Neural cell (in vitro differentiated cells): ENCODE measurements around the gene NUDT9. TPM values are rescaled to one million over a fixed set of nuclear protein-coding genes. Genes with fewer than 3 reads are reported as not detected.

ENCODE experiments used
- H2AFZ ChIP-seq: fragments of 200-600, 300-800 bp; sonication (generic), shearing (Covaris generic); 2 replicates; pipeline ENCODE4 v1.6.0; 2014; ENCODE audit warnings: low read depth, mild to moderate bottlenecking, antibody characterized with exemption, low read length, moderate library complexity
- H3F3A ChIP-seq: fragments of 200-600 bp; shearing (Covaris generic); 2 replicates; pipeline ENCODE4 v1.6.1; 2016; ENCODE audit warnings: mild to moderate bottlenecking, moderate library complexity, mixed read lengths, antibody characterized with exemption, low read length; ENCODE audit not compliant: insufficient read depth, poor library complexity, severe bottlenecking
- H3K27ac ChIP-seq: fragments of 200-600, 300-800 bp; sonication (generic), shearing (Covaris generic); 2 replicates; pipeline ENCODE4 v1.5.1; 2014; ENCODE audit warnings: mild to moderate bottlenecking, low read length, moderate library complexity
- H3K27me3 ChIP-seq: fragments of 300-800, 200-600 bp; sonication (generic), shearing (Covaris generic); 2 replicates; pipeline ENCODE4 v1.6.0; 2014; ENCODE audit warnings: mild to moderate bottlenecking, low read depth, low read length, moderate library complexity; ENCODE audit not compliant: insufficient read depth
- H3K36me3 ChIP-seq: fragments of 300-800, 200-600 bp; sonication (generic), shearing (Covaris generic); 2 replicates; pipeline ENCODE4 v1.5.1; 2014; ENCODE audit warnings: mild to moderate bottlenecking, antibody characterized with exemption, low read length, moderate library complexity; ENCODE audit not compliant: insufficient read depth
- H3K4me2 ChIP-seq: fragments of 300-800, 200-600 bp; sonication (generic), shearing (Covaris generic); 2 replicates; pipeline ENCODE4 v1.6.0; 2014; ENCODE audit warnings: mild to moderate bottlenecking, low read length
- H3K4me3 ChIP-seq: fragments of 300-800, 200-600 bp; sonication (generic), shearing (Covaris generic); 2 replicates; pipeline ENCODE4 v1.5.1; 2014; ENCODE audit warnings: mild to moderate bottlenecking, low read length, moderate library complexity
- H3K79me2 ChIP-seq: fragments of 200-600 bp; shearing (Covaris generic); replicated peaks from 2 replicates; pipeline ENCODE4 v1.6.0; 2014; ENCODE audit warnings: mild to moderate bottlenecking, low read length, moderate library complexity; ENCODE audit not compliant: insufficient read depth
- H3K9ac ChIP-seq: fragments of 300-800, 200-600 bp; sonication (generic), shearing (Covaris generic); 2 replicates; pipeline ENCODE4 v1.6.1; 2016; ENCODE audit warnings: mild to moderate bottlenecking, low read length, mixed read lengths
- H3K9me2 ChIP-seq: fragments of 200-600 bp; shearing (Covaris generic); 2 replicates; pipeline ENCODE4 v1.6.1; 2016; ENCODE audit warnings: mild to moderate bottlenecking, low read length, mixed read lengths; ENCODE audit not compliant: insufficient read depth
- H3K9me3 ChIP-seq: fragments of 200-600, 300-800 bp; sonication (generic), shearing (Covaris generic); 2 replicates; pipeline ENCODE4 v1.6.1; 2016; ENCODE audit warnings: mild to moderate bottlenecking, mixed run types, low read length, moderate library complexity, mixed read lengths
- H4K20me1 ChIP-seq: fragments of 200-600 bp; shearing (Covaris generic); 2 replicates; pipeline ENCODE4 v1.6.1; 2016; ENCODE audit warnings: mild to moderate bottlenecking, mixed run types; ENCODE audit not compliant: insufficient read depth
- CTCF ChIP-seq: fragments of 450-650 bp; IDR thresholded peaks from 2 replicates; pipeline ENCODE4 v1.5.1; 2014; ENCODE audit warnings: antibody characterized with exemption, mild to moderate bottlenecking, moderate library complexity; ENCODE audit not compliant: poor library complexity, severe bottlenecking
- EP300 ChIP-seq: fragments of 450-650 bp; conservative IDR thresholded peaks from 2 replicates; pipeline ENCODE4 v1.6.1; 2014; ENCODE audit warnings: antibody characterized with exemption, mild to moderate bottlenecking, moderate library complexity; ENCODE audit not compliant: poor library complexity, severe bottlenecking
- EZH2 ChIP-seq: fragments of 200-600, 300-800 bp; shearing (Covaris generic), sonication (generic); IDR thresholded peaks from 2 replicates; pipeline ENCODE4 v1.6.1; 2014; ENCODE audit warnings: antibody characterized with exemption, low read length, borderline replicate concordance, mild to moderate bottlenecking; ENCODE audit not compliant: insufficient read depth, poor library complexity, severe bottlenecking
- MXI1 ChIP-seq: fragments of 450-650 bp; conservative IDR thresholded peaks from 2 replicates; pipeline ENCODE4 v1.6.1; 2014; ENCODE audit warnings: antibody characterized with exemption, mild to moderate bottlenecking; ENCODE audit not compliant: poor library complexity, severe bottlenecking
- POLR2AphosphoS5 ChIP-seq: IDR thresholded peaks from 2 replicates; pipeline ENCODE4 v1.6.1; 2012
- RAD21 ChIP-seq: fragments of 450-650 bp; conservative IDR thresholded peaks from 2 replicates; pipeline ENCODE4 v1.6.1; 2014; ENCODE audit warnings: antibody characterized with exemption, mild to moderate bottlenecking, moderate library complexity
- REST ChIP-seq: IDR thresholded peaks from 2 replicates; pipeline ENCODE4 v1.6.1; 2012; ENCODE audit warnings: borderline replicate concordance
- SMC3 ChIP-seq: fragments of 450-650 bp; conservative IDR thresholded peaks from 2 replicates; pipeline ENCODE4 v1.6.1; 2014; ENCODE audit warnings: antibody characterized with exemption, mild to moderate bottlenecking, moderate library complexity; ENCODE audit not compliant: poor library complexity
- TAF1 ChIP-seq: IDR thresholded peaks from 2 replicates; pipeline ENCODE4 v1.6.1; 2012; ENCODE audit warnings: low read depth
- polyA minus RNA-seq: library from RNA; depleted of rRNA, polyadenylated mRNA; stranded (reverse); fragments of >200 nt; gene quantifications from 2 replicates; pipeline ENCODE4 v1.2.3, GENCODE V29; 2014
- polyA plus RNA-seq: library from polyadenylated mRNA; depleted of rRNA; stranded (reverse); fragments of >200 nt; gene quantifications from 2 replicates; pipeline ENCODE4 v1.2.3, GENCODE V29; 2014

Gene NUDT9
- 22.4 and 25.5 TPM in 2 replicates for polyA plus RNA-seq
- 18.1 and 20.0 TPM in 2 replicates for polyA minus RNA-seq

- no peaks in the 10 kb centered on the region for H3K9me3 ChIP-seq
- peak within 1 kb of the TSS; percentile 72 for H3K4me2 ChIP-seq
- no peaks in the 10 kb centered on the region for H3K36me3 ChIP-seq
- peak within 1 kb of the TSS; percentile 77 for H3K9ac ChIP-seq
- H3K27me3 ChIP-seq: no peaks in the 10 kb centered on the region
- TF ChIP-seq RAD21: peak; percentile 24
- peak; percentile 91 for TF ChIP-seq TAF1
- TF ChIP-seq CTCF: no peak
- peak; percentile 70 for TF ChIP-seq MXI1
- peak; percentile 24 for TF ChIP-seq SMC3
- TF ChIP-seq EP300: peak; percentile 44
- TF ChIP-seq EZH2: no peak
- peak; percentile 89 for TF ChIP-seq REST
- peak; percentile 71 for TF ChIP-seq POLR2AphosphoS5
- no peaks in the 10 kb centered on the region for H4K20me1 ChIP-seq
- H2AFZ ChIP-seq: peak within 1 kb of the TSS; percentile 91
- peak within 1 kb of the TSS; percentile 76 for H3K27ac ChIP-seq
- H3K79me2 ChIP-seq: peaks cover 31% of the 10 kb centered on the region
- H3K9me2 ChIP-seq: no peaks in the 10 kb centered on the region
- peak within 1 kb of the TSS; percentile 81 for H3K4me3 ChIP-seq
- no peaks in the 10 kb centered on the region for H3F3A ChIP-seq
These were observed at the start of gene NUDT9 for GRCh38 chr4:87422104-87423052. Gene NUDT9, plus strand, starts transcription at chr4:87422573. Its CDS starts 333 bp downstream, at chr4:87422906.

GRCh38 chr4:87375719-87376291 is 46.6 kb upstream of the NUDT9 start:
- no peaks in the 10 kb centered on the region for H3F3A ChIP-seq
- H3K27me3 ChIP-seq: no peaks in the 10 kb centered on the region
- H3K9ac ChIP-seq: no peak overlapping the region
- no peaks in the 10 kb centered on the region for H3K9me3 ChIP-seq
- H2AFZ ChIP-seq: no peak overlapping the region
- no peak overlapping the region for H3K27ac ChIP-seq
- no peaks in the 10 kb centered on the region for H3K9me2 ChIP-seq
- H3K4me2 ChIP-seq: no peak overlapping the region
- TF ChIP-seq REST: no peak
- no peak for TF ChIP-seq TAF1
- TF ChIP-seq EP300: no peak
- TF ChIP-seq EZH2: no peak
- TF ChIP-seq RAD21: peak; percentile 50
- TF ChIP-seq SMC3: peak; percentile 47
- no peak for TF ChIP-seq POLR2AphosphoS5
- no peak for TF ChIP-seq MXI1
- TF ChIP-seq CTCF: peak; percentile 57
- H3K4me3 ChIP-seq: no peak overlapping the region
- no peaks in the 10 kb centered on the region for H4K20me1 ChIP-seq
- no peaks in the 10 kb centered on the region for H3K36me3 ChIP-seq
- no peaks in the 10 kb centered on the region for H3K79me2 ChIP-seq
